ENCODE measurements around the gene SLCO3A1.

The SLCO3A1 gene

DNA sequence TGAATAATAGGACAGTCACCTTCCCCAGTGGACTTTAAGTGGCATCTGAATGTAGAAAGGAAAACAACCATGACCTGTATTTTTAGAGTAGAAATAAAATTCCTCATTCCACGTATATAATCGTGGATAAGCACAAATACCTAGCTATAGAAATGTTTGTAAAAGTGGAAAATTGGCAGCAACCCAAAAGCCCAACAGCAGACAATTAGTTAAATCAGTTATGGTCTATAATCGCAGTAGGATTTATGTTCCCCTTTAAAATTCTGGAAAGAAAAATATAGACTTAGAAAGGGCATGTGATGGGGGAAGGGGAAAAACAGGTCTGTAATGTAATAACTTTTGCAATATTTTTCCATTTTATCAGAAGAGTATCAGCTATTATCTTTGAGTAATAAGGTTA is 298.2 kb downstream of the SLCO3A1 start:
- TF ChIP-seq, protein P1, sequence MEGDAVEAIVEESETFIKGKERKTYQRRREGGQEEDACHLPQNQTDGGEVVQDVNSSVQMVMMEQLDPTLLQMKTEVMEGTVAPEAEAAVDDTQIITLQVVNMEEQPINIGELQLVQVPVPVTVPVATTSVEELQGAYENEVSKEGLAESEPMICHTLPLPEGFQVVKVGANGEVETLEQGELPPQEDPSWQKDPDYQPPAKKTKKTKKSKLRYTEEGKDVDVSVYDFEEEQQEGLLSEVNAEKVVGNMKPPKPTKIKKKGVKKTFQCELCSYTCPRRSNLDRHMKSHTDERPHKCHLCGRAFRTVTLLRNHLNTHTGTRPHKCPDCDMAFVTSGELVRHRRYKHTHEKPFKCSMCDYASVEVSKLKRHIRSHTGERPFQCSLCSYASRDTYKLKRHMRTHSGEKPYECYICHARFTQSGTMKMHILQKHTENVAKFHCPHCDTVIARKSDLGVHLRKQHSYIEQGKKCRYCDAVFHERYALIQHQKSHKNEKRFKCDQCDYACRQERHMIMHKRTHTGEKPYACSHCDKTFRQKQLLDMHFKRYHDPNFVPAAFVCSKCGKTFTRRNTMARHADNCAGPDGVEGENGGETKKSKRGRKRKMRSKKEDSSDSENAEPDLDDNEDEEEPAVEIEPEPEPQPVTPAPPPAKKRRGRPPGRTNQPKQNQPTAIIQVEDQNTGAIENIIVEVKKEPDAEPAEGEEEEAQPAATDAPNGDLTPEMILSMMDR (IDR thresholded peaks at IDR 0.05; ENCODE audit: low read depth, low read length) = no peak
- TF ChIP-seq EZH2phosphoT487 (IDR thresholded peaks at IDR 0.05; ENCODE audit: low read depth) = no peak
- no peak overlapping the region for H3K4me2 ChIP-seq (ENCODE audit: low read length)
- H3K79me2 ChIP-seq (ENCODE audit: low read length) = no peaks in the 10 kb centered on the region
- no peak overlapping the region for H3K4me3 ChIP-seq (ENCODE audit: low read length)
- no peaks in the 10 kb centered on the region for H3K36me3 ChIP-seq (replicated peaks; ENCODE audit: low read depth, low read length)
- peaks cover 8% of the 10 kb centered on the region; the same call in 1 of the 2 replicates for H3K27me3 ChIP-seq (ENCODE audit: low read depth, low read length)
- H3K27ac ChIP-seq (ENCODE audit: low read length) = no peak overlapping the region
- H2AFZ ChIP-seq (ENCODE audit: low read depth, low read length) = no peak overlapping the region
- H3K9ac ChIP-seq (ENCODE audit: low read length) = no peak overlapping the region
- no peaks in the 10 kb centered on the region for H3K9me3 ChIP-seq (ENCODE audit: insufficient read depth, low read length)
- H3K4me1 ChIP-seq (ENCODE audit: low read length) = no peaks in the 10 kb centered on the region
- H4K20me1 ChIP-seq (ENCODE audit: insufficient read depth, low read length) = no peaks in the 10 kb centered on the region

DNA sequence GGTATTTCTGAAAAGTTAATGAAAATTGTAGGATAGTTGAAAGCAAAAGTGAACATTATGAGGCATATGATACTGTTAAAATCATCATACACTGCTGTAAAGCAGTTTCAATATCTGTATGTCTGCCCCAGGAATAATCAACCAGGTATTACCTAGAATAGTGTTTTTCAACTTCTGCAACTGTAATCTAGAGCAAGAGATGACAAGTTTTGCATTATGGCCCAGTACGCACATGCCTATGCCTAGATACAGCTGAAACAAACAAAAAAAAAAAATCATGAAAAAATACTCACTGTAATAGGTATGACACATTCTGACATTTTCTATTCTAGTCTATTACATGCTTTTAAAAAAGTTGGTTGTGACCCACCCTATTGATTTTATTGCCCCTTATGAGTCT is 299.5 kb downstream of the SLCO3A1 start:
- no peaks in the 10 kb centered on the region for H3K79me2 ChIP-seq (ENCODE audit: low read length)
- TF ChIP-seq, protein P1 (IDR thresholded peaks at IDR 0.05; ENCODE audit: low read depth, low read length) = no peak
- no peak for TF ChIP-seq EZH2phosphoT487 (IDR thresholded peaks at IDR 0.05; ENCODE audit: low read depth)
- peaks cover 2% of the 10 kb centered on the region for H3K4me1 ChIP-seq (ENCODE audit: low read length)
- H2AFZ ChIP-seq (ENCODE audit: low read depth, low read length) = no peak overlapping the region
- H3K27ac ChIP-seq (ENCODE audit: low read length) = no peak overlapping the region
- H3K9me3 ChIP-seq (ENCODE audit: insufficient read depth, low read length) = no peaks in the 10 kb centered on the region
- no peaks in the 10 kb centered on the region for H3K36me3 ChIP-seq (replicated peaks; ENCODE audit: low read depth, low read length)
- H3K4me3 ChIP-seq (ENCODE audit: low read length) = no peak overlapping the region
- no peak overlapping the region for H3K9ac ChIP-seq (ENCODE audit: low read length)
- no peak overlapping the region for H3K4me2 ChIP-seq (ENCODE audit: low read length)
- H4K20me1 ChIP-seq (ENCODE audit: insufficient read depth, low read length) = no peaks in the 10 kb centered on the region
- peaks cover 8% of the 10 kb centered on the region; the same call in 1 of the 2 replicates for H3K27me3 ChIP-seq (ENCODE audit: low read depth, low read length)

GRCh38 chr15:92153620-92154019 is 300.1 kb downstream of the SLCO3A1 start:
- Histone ChIP-seq H3K27me3 (ENCODE audit: low read depth, low read length) (peaks cover 8% of the 10 kb centered on the region; the same call in 1 of the 2 replicates), H3K4me3 (ENCODE audit: low read length) (no peak overlapping the region), H3K9me3 (ENCODE audit: insufficient read depth, low read length) (no peaks in the 10 kb centered on the region), H3K79me2 (ENCODE audit: low read length) (no peaks in the 10 kb centered on the region), H3K36me3 (replicated peaks; ENCODE audit: low read depth, low read length) (no peaks in the 10 kb centered on the region), H3K27ac (ENCODE audit: low read length) (no peak overlapping the region), H3K4me1 (ENCODE audit: low read length) (peaks cover 9% of the 10 kb centered on the region), H3K9ac (ENCODE audit: low read length) (no peak overlapping the region), H3K4me2 (ENCODE audit: low read length) (no peak overlapping the region), H2AFZ (ENCODE audit: low read depth, low read length) (no peak overlapping the region), H4K20me1 (ENCODE audit: insufficient read depth, low read length) (no peaks in the 10 kb centered on the region)
- TF ChIP-seq, protein P1 (IDR thresholded peaks at IDR 0.05; ENCODE audit: low read depth, low read length) = no peak
- TF ChIP-seq EZH2phosphoT487 (IDR thresholded peaks at IDR 0.05; ENCODE audit: low read depth) = no peak

DNA sequence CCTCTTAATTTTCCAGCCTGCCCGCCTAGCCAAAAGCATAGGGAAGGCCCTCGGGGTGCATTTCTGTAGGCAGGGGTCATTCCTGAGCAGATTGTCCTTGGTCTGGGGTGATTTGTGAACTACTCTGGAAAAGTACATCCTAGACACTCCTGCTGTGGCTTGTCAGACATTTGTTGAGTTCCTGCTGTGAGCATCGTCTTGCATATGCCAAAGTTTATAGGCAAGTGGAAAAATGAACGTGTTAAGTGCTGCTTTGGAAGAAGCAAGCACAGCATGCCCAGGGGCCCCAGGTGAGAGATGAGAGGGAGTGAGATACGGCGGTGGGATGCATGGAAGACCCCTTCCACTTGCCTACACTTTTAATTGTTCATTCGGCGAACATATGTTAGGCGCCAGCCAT is 302.4 kb downstream of the SLCO3A1 start:
- Histone ChIP-seq H3K79me2 (ENCODE audit: low read length) (no peaks in the 10 kb centered on the region), H3K36me3 (replicated peaks; ENCODE audit: low read depth, low read length) (no peaks in the 10 kb centered on the region), H3K4me2 (ENCODE audit: low read length) (no peak overlapping the region), H3K27me3 (ENCODE audit: low read depth, low read length) (peaks cover 8% of the 10 kb centered on the region; the same call in 1 of the 2 replicates), H3K9ac (ENCODE audit: low read length) (no peak overlapping the region), H3K27ac (ENCODE audit: low read length) (no peak overlapping the region), H2AFZ (ENCODE audit: low read depth, low read length) (no peak overlapping the region), H3K4me1 (ENCODE audit: low read length) (peaks cover 30% of the 10 kb centered on the region), H3K9me3 (ENCODE audit: insufficient read depth, low read length) (no peaks in the 10 kb centered on the region), H3K4me3 (ENCODE audit: low read length) (no peak overlapping the region), H4K20me1 (ENCODE audit: insufficient read depth, low read length) (no peaks in the 10 kb centered on the region)
- no peak for TF ChIP-seq EZH2phosphoT487 (IDR thresholded peaks at IDR 0.05; ENCODE audit: low read depth)
- TF ChIP-seq, protein P1 (IDR thresholded peaks at IDR 0.05; ENCODE audit: low read depth, low read length) = no peak
